GM12873 (cell line): ENCODE data around the gene TMEM132D.

Source experiments
- TF ChIP-seq, protein P1 (sequence below): IDR thresholded peaks from 2 replicates; pipeline ENCODE4 v1.5.1; 2012; ENCODE audit warnings: low read depth, mild to moderate bottlenecking, moderate library complexity, low read length, control low read depth; ENCODE audit not compliant: insufficient read depth; ENCODE audit errors: missing control alignments

TMEM132D gene

DNA sequence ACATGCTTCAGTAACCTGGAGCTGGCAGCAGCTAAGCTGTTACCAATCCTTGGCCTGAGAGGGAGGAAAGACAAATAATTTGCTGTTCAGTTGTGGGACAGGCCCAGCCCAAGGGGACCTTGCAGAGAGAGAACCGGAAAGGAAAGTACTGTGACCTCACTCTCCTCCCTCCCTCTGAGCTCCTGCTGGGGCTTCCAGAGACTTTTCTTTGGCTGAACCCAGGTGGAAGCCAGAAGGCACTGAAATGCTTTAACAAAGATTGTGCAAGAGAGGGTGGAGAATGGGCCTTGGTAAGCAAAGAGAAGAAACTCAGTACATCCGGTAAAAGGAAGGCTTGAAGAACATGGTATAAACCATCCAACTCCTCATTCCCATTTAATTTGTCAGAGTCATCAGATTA is 593.5 kb downstream of the TMEM132D start:
- TF ChIP-seq, protein P1, sequence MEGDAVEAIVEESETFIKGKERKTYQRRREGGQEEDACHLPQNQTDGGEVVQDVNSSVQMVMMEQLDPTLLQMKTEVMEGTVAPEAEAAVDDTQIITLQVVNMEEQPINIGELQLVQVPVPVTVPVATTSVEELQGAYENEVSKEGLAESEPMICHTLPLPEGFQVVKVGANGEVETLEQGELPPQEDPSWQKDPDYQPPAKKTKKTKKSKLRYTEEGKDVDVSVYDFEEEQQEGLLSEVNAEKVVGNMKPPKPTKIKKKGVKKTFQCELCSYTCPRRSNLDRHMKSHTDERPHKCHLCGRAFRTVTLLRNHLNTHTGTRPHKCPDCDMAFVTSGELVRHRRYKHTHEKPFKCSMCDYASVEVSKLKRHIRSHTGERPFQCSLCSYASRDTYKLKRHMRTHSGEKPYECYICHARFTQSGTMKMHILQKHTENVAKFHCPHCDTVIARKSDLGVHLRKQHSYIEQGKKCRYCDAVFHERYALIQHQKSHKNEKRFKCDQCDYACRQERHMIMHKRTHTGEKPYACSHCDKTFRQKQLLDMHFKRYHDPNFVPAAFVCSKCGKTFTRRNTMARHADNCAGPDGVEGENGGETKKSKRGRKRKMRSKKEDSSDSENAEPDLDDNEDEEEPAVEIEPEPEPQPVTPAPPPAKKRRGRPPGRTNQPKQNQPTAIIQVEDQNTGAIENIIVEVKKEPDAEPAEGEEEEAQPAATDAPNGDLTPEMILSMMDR = no peak

DNA sequence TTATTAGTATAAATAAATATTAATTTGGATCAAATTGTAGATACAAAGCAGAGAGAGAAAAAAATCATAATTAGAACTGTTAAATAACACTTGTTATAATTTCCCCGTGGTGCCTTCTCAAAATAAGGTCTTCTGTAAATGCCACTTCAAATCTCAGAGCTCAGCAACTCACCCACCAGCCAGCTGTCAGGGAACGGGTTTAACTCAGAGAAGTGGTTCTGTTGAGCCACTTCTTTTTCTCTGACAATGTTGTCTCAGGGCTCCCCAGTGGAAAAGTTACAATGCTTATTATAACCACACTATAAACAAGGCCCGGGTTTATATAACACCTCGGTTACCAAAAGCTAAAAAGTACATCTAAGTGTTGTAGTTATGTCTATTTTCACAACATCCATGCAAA is 598.0 kb downstream of the TMEM132D start:
- TF ChIP-seq, protein P1 = no peak

DNA sequence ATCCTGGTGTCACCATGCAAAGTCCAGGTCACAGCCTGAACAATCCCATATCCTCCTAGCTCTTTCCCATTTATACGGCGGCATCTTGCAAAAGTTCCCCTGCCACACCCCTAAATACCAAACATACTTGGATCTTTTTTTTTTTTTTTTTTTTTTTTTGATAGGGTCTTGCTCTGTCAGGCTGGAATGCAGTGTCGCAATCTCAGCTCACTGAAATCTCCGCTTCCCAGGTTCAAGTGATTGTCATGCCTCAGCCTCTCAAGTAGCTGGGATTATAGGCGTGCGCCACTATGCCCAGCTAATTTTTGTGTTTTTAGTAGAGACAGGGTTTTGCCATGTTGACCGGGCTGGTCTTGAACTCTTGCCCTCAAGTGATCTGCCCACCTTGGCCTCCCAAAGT is 599.3 kb downstream of the TMEM132D start:
- TF ChIP-seq, protein P1 = no peak

DNA sequence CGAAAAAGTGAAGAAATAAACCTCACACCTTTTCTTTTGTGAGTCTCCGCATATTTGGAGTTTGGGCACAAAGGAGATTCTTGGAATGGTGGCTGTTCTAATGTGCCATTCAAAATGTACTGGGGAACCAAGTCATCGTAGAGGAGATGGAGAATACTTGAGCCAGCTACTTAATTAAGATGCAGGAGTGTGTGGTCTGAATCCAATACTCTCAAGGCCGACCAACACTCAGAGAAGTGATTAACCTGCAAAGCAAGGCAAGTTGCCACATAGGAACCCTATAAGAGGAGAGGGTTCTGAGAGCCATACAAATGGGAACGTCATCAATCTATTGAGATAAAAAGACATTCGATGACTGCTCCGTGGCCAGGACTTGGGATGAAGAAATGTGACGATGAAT is 603.8 kb downstream of the TMEM132D start:
- TF ChIP-seq, protein P1 = no peak

DNA sequence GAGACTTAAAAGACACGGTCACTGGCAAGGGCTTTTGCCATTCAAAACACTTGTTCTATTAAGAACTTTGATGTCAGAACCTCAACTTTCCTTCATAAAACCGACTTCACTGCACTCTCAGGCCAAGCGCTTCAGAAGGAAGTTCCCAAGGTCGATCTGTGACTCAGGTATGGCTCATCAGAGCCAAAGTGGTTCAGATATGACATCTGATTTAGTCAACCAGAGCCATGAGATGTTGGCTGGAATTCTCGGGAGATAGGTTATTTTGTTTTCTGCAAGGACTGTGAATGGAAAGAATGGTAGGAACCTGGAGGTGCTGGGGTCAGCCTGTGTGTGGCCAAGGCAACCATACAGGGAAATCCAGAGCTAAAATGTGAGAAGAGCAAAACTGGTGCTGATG is 604.9 kb downstream of the TMEM132D start:
- TF ChIP-seq, protein P1 = no peak

DNA sequence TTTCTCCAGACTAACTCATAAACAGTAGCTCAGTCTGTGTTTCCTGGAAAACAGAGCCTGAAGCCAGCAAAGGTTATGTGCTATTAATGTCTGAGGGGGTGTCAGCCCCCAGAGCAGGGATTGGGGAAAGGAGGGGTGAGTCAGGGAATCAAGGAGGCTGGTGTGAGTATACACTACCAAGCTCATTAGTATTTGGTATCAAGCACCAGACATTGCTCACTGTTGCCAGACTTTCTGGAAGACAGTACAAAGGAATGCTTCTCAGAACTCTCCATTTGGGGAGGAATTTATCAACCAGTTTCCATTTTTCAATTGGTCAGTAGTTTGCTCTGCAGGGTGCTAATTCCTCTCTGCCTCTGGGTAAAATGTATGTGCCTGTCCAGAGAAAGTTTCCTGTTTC is 607.2 kb downstream of the TMEM132D start:
- TF ChIP-seq, protein P1 = no peak

DNA sequence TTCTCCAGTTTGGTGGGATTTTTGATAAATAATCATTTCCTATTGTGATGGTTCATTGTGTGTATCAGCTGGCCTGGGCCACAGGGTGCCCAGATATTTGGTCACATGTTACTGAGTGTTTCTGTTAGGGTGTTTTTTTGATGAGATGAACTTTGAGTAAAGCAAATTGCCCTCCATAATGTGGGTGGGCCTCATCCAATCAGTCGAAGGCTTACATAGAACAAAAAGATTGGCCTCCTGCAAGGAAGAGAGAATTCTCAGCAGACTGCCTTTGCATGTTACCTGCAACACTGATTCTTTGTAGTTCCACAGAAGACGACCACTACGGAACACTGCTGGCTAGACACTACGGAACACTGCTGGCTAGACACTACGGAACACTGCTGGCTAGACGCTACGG is 609.0 kb downstream of the TMEM132D start:
- TF ChIP-seq, protein P1 = no peak

DNA sequence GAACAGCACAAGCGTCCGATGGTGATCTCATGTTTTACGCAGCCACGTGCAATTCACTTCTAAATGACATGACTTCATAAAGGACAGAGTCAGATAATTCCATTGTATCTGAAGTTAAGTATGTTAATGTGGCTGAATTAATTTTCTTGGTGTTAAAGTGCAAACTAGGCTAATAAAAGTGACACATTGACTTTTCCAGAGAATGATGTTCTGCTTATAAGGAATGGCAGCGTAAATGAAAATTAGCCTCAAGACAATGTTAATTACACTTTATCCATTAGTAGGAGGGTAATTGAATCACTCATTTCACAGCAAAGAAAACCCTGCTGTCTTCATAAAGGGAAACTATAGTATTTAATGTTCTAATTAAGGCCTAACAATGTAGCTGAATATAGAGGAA is 624.1 kb downstream of the TMEM132D start:
- TF ChIP-seq, protein P1 = no peak
